DOHH2 (cell line): ENCODE measurements around the gene ZMYM2.

ENCODE experiments used
- CTCF ChIP-seq: fragments of 200-600 bp; sonication (generic); IDR thresholded peaks from one replicate; pipeline ENCODE4 v1.5.1; 2014; ENCODE audit warnings: antibody characterized with exemption, mild to moderate bottlenecking, low read depth, low read length; ENCODE audit not compliant: poor library complexity, severe bottlenecking
- EZH2phosphoT487 ChIP-seq: fragments of 200-600 bp; sonication (generic); IDR thresholded peaks from 2 replicates; pipeline ENCODE4 v1.6.1; 2017; ENCODE audit warnings: borderline replicate concordance, mild to moderate bottlenecking, antibody characterized with exemption, low read length, moderate library complexity, mixed read lengths

- no peak for TF ChIP-seq CTCF
- TF ChIP-seq EZH2phosphoT487, result no peak
Observed at GRCh38 chr13:20109037-20109436, 150.5 kb downstream of the ZMYM2 start.
